Left cardiac atrium (tissue), 4 donors: ENCODE measurements around the gene DIAPH1. TPM values are rescaled to one million over a fixed set of nuclear protein-coding genes. Genes with fewer than 3 reads are reported as not detected.

Source experiments
- ATAC-seq, 2 donors: fragments of 200-7000 bp; cut with Tn5 transposase; one replicate each; pipeline ENCODE4 v1.9.1; 2020; ENCODE audit warnings: mild to moderate bottlenecking in 2 of 2, moderate library complexity in 2 of 2
- DNase-seq: peaks from one replicate; pipeline ENCODE4 v3.0.0-alpha.2; 2020
- intact Hi-C, 2 donors: fragments of 100-400 bp; cut with DNase I; formaldehyde crosslinking; loops; one replicate each; pipeline versions ENCODE4 v1.14.1 to v1.15.1; 2022 to 2023
- total RNA-seq, 2 donors: library from RNA; stranded (reverse); fragmentation: NEBNext Ultra II Directional; extraction: Animal tissue kit (Norgen Biotek cat#: 25700); gene quantifications; one replicate each; pipeline ENCODE4 v1.2.1, GENCODE V29; 2021
- donor health status: DM: no; HTN: yes; CAD: no.
- donor health status: DM: no; HTN: yes; CAD: no; lungs with severe emphysema.
- donor health status: DM: yes; HTN: yes; CAD: no.
- donor health status: Dilated cardiomyopathy.

The DIAPH1 gene
- total RNA-seq, 2 donors from 2014 or later = 25.9 to 39.4 TPM

DNA sequence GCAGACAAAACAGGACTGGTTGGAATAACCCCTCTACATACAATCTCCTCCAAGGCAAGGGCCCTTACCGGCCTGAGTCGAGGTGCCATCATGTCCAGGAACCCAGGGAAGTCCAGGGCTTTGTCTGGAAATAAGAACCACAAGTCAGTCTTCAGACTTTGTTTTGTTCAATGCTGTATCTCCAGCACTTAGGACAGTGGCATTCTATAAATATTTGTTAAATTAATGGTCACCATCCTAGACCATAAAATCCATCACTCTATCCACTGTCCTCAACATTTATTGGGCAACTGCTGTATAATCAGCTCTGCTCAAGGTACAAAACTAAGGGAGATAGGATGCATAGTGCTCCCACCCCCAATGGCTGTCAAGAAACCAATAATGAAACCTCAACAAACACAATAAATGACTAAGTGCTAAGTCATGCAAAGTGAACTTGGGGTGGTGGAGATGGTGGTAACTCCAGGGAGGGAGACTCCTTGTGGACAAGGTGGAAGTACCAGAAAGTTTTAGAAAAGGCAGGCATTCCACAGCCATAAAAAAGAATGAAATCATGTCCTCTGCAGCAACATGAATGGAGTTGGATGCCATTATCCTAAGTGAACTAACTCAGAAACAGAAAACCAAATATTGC lies 23.0 kb upstream of the DIAPH1 start:
- intact Hi-C loops = no loop called here
- DNase-seq (no peak), ATAC-seq (no peak)

- DNase-seq = no peak
- ATAC-seq = no peak
- intact Hi-C loops = no loop called here
Observed at GRCh38 chr5:141640698-141641097, 21.9 kb upstream of the DIAPH1 start.

DNA sequence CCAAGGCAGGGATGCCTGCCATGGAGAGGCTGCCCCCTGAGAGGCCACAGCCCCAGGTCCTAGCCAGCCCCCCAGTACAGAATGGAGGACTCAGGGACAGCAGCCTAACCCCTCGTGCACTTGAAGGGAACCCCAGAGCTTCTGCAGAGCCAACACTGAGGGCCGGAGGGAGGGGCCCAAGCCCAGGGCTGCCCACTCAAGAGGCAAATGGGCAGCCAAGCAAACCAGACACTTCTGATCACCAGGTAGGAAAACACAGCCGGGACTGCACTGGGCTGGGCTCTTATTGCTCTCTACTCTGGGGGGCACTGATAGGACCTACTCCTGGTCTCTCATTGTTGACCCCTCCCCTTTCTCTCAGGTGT lies 21.2 kb upstream of the DIAPH1 start:
- no peak for DNase-seq
- intact Hi-C loops = no loop called here
- ATAC-seq = no peak

DNA sequence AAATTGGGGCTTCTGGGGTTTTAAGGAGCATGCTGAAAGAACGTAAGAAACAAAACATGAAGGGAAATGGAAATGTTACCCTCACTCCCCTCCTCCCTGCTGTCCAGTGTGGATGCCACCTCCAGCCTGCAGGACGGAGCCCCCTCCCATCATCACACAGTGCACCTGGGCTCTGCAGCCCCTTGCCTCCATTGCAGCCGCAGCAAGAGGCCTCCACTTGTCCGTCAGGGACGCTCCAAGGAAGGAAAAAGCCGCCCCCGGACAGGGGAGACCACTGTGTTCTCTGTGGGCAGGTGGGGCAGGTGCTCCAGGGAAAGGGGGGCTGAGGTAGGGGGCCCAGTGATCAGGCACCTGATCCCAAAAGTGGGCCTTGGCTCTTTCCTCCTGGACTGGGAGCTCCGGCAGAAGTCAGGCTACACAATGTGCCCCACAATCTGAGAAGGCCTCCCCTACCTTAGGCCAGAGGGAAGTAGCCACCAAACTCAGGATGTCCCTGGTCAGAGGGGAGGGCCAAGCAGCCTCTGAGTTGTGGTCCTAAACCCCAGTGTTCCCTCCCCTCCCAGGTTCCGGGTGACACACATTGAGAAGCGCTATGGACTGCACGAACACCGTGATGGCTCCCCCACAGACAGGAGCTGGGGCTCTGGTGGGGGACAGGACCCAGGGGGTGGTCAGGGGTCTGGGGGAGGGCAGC lies 20.7 kb upstream of the DIAPH1 start:
- ATAC-seq = no peak
- no peak for DNase-seq
- intact Hi-C loops = no loop called here

- intact Hi-C loops = no loop called here
- DNase-seq (no peak), ATAC-seq (no peak)
Observed at GRCh38 chr5:141638771-141639170, 20.0 kb upstream of the DIAPH1 start.

DNA sequence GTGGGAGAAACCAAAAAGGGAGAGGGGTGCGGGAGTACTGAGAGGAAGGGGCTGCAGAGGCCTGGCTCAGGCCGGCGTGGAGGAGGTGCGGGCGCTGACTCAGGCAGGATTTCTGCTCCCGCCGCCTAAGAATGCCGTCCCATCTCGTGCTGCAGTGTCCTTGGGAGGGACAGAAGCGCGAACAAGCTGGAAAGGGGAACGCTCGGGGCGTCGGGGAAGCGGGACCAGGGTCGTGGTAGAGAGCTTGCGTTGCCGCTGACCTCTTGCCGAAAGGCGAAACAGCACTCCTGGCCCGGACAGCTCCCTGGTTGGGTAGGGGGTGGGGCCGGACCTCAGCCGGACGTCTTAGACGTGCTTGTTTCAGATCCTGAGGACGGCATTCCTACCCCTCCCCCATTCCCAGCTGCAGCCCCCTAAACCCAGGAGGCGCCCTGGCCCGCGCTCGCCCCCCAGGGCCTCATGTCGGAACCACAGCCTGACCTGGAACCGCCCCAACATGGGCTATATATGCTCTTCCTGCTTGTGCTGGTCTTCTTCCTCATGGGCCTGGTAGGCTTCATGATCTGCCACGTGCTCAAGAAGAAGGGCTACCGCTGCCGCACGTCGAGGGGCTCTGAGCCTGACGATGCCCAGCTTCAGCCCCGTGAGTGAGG lies 19.1 kb upstream of the DIAPH1 start:
- peak; percentile 47 to 50 for ATAC-seq
- intact Hi-C loops = no loop called here
- DNase-seq = peak; percentile 75

GRCh38 chr5:141637123-141637766 lies 18.4 kb upstream of the DIAPH1 start:
- DNase-seq = no peak
- intact Hi-C loops = no loop called here
- peak; percentile 18 to 36 for ATAC-seq

DNA sequence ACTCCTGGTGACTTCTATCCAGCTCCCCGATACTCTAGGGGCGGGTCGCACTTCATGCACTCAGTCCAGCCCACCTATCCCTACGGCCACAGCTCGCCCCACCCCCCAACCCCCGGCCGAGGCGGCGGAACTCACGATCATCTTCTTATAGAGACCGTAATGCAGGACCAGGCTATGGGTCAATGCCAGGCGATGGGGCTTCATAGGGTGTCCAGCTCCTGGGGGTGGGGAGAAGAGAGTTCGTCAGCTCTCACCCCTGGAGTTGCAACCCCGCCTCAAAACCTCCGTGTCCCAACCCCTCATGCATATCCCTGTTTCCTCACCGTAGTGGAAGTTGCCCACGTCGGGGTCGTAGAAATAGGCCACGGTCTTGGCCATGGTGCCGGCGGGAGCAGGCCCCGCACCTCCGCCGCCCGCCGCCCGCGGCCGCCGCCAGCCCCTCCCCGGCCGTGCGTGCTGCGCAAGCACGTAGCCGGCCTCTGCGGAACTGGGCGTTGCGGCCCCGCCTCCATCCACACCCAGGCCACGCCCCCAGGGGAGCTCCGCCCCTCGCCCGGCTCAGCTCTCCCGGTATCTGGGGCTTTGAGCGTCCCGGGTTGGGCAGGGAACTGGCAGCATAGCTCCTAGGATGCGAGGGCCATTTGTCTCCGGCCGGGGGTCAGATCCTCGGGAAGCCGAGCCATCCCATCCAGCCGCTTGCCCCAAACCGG lies 17.8 kb upstream of the DIAPH1 start, which contains the start of the genes HDAC3 and RELL2:
TSS of gene HDAC3 (minus strand) at position 437 of the 710 bp plus-strand sequence. CDS start at position 378, 59 bp downstream.
TSS of gene RELL2 (plus strand) at position 585 of the 710 bp plus-strand sequence. CDS start 1,229 bp downstream, outside the sequence.
- ATAC-seq = peak; percentile 98 to 99
- intact Hi-C loops = no loop called here
- DNase-seq = peak; percentile 94

GRCh38 chr5:141636106-141636412 lies 17.3 kb upstream of the DIAPH1 start:
- intact Hi-C loops = no loop called here
- ATAC-seq (no peak), DNase-seq (no peak)

GRCh38 chr5:141635646-141636045 lies 16.8 kb upstream of the DIAPH1 start:
- intact Hi-C loops = no loop called here
- ATAC-seq (no peak), DNase-seq (no peak)

DNA sequence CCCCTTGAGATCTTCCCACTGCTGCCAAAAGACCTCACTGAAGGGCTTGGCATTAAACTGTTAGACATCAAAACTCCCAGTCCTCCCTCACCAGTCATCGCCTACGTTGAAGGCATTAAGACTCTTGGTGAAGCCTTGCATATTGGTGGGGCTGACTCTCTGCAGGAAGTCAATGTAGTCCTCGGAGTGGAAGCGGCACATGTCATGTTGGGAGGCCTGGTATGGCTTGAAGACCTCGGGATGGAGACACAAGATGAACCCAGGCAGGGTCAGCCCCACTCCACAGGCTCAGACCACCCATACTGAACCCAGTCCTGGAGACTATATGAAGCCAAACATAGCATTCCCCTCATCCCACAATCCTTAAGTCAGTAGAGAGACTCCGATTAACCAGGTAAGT lies 15.9 kb upstream of the DIAPH1 start:
- DNase-seq (no peak), ATAC-seq (no peak)
- intact Hi-C loops = no loop called here

DNA sequence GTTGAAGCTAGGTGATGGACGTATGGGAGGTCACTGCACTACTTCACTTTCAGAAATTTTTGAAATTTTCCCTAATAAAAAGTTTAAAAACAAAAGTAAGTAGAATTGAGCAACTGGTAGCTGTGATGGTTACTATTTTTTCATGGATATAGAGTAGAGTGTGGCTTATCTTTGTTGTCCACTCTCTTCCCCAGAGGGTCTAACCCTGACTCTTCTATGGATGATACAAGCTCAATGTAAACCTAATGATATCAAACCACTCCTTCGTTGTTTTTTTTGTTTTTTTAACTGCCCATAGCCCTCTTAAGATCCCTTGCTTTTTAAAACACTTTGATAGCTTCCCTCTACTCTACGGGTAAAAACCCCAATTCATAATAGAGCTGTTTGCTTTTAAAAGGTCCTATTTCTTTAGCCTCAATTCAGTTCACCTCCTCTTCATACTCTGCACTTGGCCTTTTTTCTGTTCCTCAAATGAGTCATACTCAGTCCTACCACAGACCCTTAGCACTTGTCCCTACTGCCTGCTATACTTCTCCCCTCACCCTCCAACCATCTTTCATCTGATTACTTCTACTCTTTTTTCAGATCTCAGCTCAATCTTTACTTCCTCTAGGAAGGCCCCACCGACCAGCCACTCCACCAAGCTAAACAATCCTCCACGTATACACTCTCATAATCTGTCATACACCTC lies 15.2 kb upstream of the DIAPH1 start:
- intact Hi-C loops = no loop called here
- ATAC-seq (no peak), DNase-seq (no peak)

GRCh38 chr5:141632650-141633049 lies 13.8 kb upstream of the DIAPH1 start:
- intact Hi-C loops = no loop called here
- no peak for ATAC-seq
- no peak for DNase-seq

DNA sequence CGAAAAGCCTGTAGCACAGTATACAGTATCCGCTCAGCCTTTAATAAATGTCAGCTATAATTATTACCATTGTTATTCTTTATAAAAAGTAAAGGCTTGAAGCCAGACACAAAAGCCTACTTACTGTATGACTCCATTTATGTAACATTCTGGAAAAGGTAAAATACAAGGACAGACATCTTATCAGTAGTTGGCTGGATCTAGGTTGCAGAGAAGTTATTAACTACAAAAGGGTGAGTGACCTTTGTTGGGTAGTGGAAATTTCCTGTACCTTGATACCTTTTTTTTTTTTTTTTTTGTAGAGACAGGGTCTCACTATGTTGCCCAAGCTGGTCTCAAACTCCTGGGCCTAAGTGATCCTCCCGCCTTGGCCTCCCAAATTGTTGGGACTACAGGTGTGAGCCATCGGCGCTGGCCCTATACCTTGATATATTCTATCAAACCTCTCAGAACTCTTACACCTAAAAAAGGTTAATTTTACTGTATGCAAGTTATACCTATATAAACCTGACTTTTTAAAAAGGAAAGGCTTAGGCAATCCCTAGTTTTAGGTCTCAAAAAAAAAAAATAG lies 11.9 kb upstream of the DIAPH1 start:
- intact Hi-C loops = no loop called here
- DNase-seq (no peak), ATAC-seq (no peak)

- no peak for DNase-seq
- intact Hi-C loops = no loop called here
Observed at GRCh38 chr5:141628175-141628788, 9.5 kb upstream of the DIAPH1 start.

DNA sequence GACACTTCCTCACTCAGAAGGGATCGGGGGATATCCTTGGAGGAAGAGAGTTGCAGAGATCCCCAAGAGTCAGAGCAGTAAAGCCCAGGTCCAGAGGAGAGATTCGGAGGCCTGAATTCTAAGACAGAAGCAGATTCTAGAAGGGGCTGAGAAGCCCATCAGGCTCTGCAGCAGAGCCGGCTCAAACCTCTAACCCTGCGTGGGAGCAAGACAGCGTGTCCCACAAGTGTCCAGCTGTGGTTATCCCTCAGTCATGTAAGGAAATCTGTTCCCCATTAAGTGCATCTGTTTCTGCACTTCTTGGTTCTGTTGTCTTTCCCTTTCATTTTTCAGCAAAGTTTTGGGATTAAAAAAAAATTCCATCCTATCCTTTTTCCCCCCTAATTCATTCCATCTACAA lies 4.8 kb upstream of the DIAPH1 start:
- intact Hi-C loops = no loop called here
- DNase-seq (no peak), ATAC-seq (no peak)

More at GRCh38 chr5:141628175-141628788, 9.5 kb upstream of the DIAPH1 start:
- no peak for ATAC-seq

DNA sequence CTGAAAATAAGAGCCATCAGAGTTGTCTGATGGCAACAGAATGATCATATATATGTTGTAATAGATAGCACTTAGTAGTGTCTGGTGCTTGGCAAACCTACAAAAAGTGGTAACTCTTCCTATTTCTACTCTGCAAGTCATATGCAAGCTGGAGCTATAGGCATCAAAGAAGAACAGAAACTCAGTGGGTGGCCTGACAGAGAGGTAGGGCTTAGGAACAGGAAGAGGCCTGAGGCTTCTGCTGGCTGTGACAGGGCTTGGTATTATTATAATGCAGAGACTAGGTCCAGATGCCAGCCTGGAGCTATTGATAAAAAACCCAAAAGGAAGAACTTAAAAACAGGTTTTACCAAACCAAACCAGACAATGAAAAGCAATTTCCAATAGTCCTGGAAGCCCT lies 4.4 kb upstream of the DIAPH1 start:
- DNase-seq = no peak
- no peak for ATAC-seq
- intact Hi-C loops = no loop called here
